ENCODE measurements around the gene CCL4. TPM values are rescaled to one million over a fixed set of nuclear protein-coding genes. Genes with fewer than 3 reads are reported as not detected.
"Not testable (repeated sequence)": the region's sequence is repeated elsewhere in the genome, so short reads cannot be mapped to it uniquely, and the experiment has no call there.

Gene CCL4
- total and polyA plus RNA-seq, 5 experiments from 2014 or later: 2.9 to 219 (median 3.9) TPM

GRCh38 chr17:36108265-36108664 is 4.6 kb downstream of the CCL4 start:
- ATAC-seq, H3K36me3 Mint-ChIP-seq, H3K9me3 Mint-ChIP-seq, H3K4me3 Mint-ChIP-seq, POLR2A ChIA-PET, DNase-seq: not testable (repeated sequence)
- peak overlapping the region in 1 of 10 donors; percentile 38 for H3K27ac Mint-ChIP-seq
- H3K27me3 Mint-ChIP-seq: peaks cover 3 to 34% (median 22%) of the 10 kb centered on the region in 5 donors
- H3K4me1 Mint-ChIP-seq: peaks cover 0 to 50% (median 3%) of the 10 kb centered on the region in 4 donors

- no peak for ATAC-seq
- Mint-ChIP-seq H3K4me1 (peaks cover 0 to 26% (median 0%) of the 10 kb centered on the region in 4 donors), H3K4me3 (no peak overlapping the region), H3K27me3 (peaks cover 2 to 14% (median 6%) of the 10 kb centered on the region in 5 donors), H3K27ac (no peak overlapping the region), H3K36me3 (no peaks in the 10 kb centered on the region), H3K9me3 (peaks cover 0 to 7% (median 0%) of the 10 kb centered on the region in 9 donors)
- POLR2A ChIA-PET: no interaction called here
- DNase-seq: no peak
Observed at GRCh38 chr17:36111068-36111490, 7.5 kb downstream of the CCL4 start.

GRCh38 chr17:36112572-36112971 is 8.9 kb downstream of the CCL4 start:
- Mint-ChIP-seq H3K4me3 (no peak overlapping the region), H3K27me3 (peaks cover 0 to 11% (median 2%) of the 10 kb centered on the region in 5 donors), H3K4me1 (peaks cover 0 to 14% (median 0%) of the 10 kb centered on the region in 4 donors), H3K9me3 (peaks cover 0 to 7% (median 0%) of the 10 kb centered on the region in 9 donors), H3K27ac (no peak overlapping the region), H3K36me3 (no peaks in the 10 kb centered on the region)
- POLR2A ChIA-PET: no interaction called here
- no peak for DNase-seq
- ATAC-seq: no peak

GRCh38 chr17:36113131-36113530 is 9.5 kb downstream of the CCL4 start:
- ATAC-seq, H3K27ac Mint-ChIP-seq, H3K9me3 Mint-ChIP-seq, DNase-seq, POLR2A ChIA-PET, H3K4me3 Mint-ChIP-seq, H3K36me3 Mint-ChIP-seq, H3K27me3 Mint-ChIP-seq: not testable (repeated sequence)
- H3K4me1 Mint-ChIP-seq: peaks cover 0 to 10% (median 0%) of the 10 kb centered on the region in 4 donors

GRCh38 chr17:36114971-36115648 is 11.5 kb downstream of the CCL4 start:
- DNase-seq, H3K4me3 Mint-ChIP-seq, H3K9me3 Mint-ChIP-seq, ATAC-seq, H3K36me3 Mint-ChIP-seq, POLR2A ChIA-PET, H3K27me3 Mint-ChIP-seq: not testable (repeated sequence)
- H3K27ac Mint-ChIP-seq: peak overlapping the region in 1 of 10 donors; percentile 13
- H3K4me1 Mint-ChIP-seq: peaks cover 0 to 15% (median 0%) of the 10 kb centered on the region in 4 donors

- ATAC-seq, H3K27me3 Mint-ChIP-seq, POLR2A ChIA-PET, H3K36me3 Mint-ChIP-seq, DNase-seq, H3K27ac Mint-ChIP-seq, H3K9me3 Mint-ChIP-seq: not testable (repeated sequence)
- Mint-ChIP-seq H3K4me3 (peak overlapping the region in 1 of 10 donors; percentile 58), H3K4me1 (peaks cover 0 to 11% (median 0%) of the 10 kb centered on the region in 4 donors)
Observed at GRCh38 chr17:36115649-36115977, 12.0 kb downstream of the CCL4 start.

GRCh38 chr17:36117505-36118382 is 14.1 kb downstream of the CCL4 start:
- POLR2A ChIA-PET: no interaction called here
- peak overlapping the region in 1 of 10 donors; percentile 62 for H3K4me3 Mint-ChIP-seq
- H3K27ac Mint-ChIP-seq: peak overlapping the region in 1 of 10 donors; percentile 15
- H3K9me3 Mint-ChIP-seq: peaks cover 0 to 4% (median 0%) of the 10 kb centered on the region in 9 donors
- peaks cover 0 to 8% (median 0%) of the 10 kb centered on the region in 4 donors for H3K4me1 Mint-ChIP-seq
- no peak for ATAC-seq
- no peak for DNase-seq
- H3K36me3 Mint-ChIP-seq: no peaks in the 10 kb centered on the region
- peaks cover 0 to 8% (median 6%) of the 10 kb centered on the region in 5 donors for H3K27me3 Mint-ChIP-seq

- no peaks in the 10 kb centered on the region for H3K36me3 Mint-ChIP-seq
- peak overlapping the region in 1 of 10 donors; percentile 12 for H3K27ac Mint-ChIP-seq
- POLR2A ChIA-PET: no interaction called here
- H3K4me3 Mint-ChIP-seq: peak overlapping the region in 1 of 10 donors; percentile 56
- peaks cover 0 to 8% (median 0%) of the 10 kb centered on the region in 4 donors for H3K4me1 Mint-ChIP-seq
- no peak for DNase-seq
- ATAC-seq: no peak
- H3K27me3 Mint-ChIP-seq: peaks cover 0 to 8% (median 6%) of the 10 kb centered on the region in 5 donors
- peaks cover 0 to 3% (median 0%) of the 10 kb centered on the region in 9 donors for H3K9me3 Mint-ChIP-seq
Observed at GRCh38 chr17:36118477-36119353, 15.1 kb downstream of the CCL4 start.

GRCh38 chr17:36120221-36120620 is 16.6 kb downstream of the CCL4 start:
- H3K27ac Mint-ChIP-seq: no peak overlapping the region

GRCh38 chr17:36121099-36121498 is 17.5 kb downstream of the CCL4 start:
- ATAC-seq, POLR2A ChIA-PET, H3K27ac Mint-ChIP-seq, H3K36me3 Mint-ChIP-seq, H3K27me3 Mint-ChIP-seq, DNase-seq, H3K4me3 Mint-ChIP-seq: not testable (repeated sequence)
- Mint-ChIP-seq H3K4me1 (peaks cover 0 to 10% (median 0%) of the 10 kb centered on the region in 4 donors), H3K9me3 (peaks cover 0 to 15% (median 8%) of the 10 kb centered on the region in 9 donors)

More at GRCh38 chr17:36120221-36120620, 16.6 kb downstream of the CCL4 start:
- peaks cover 0 to 7% (median 4%) of the 10 kb centered on the region in 5 donors for H3K27me3 Mint-ChIP-seq
- H3K4me1 Mint-ChIP-seq: peaks cover 0 to 8% (median 0%) of the 10 kb centered on the region in 4 donors
- no peaks in the 10 kb centered on the region for H3K36me3 Mint-ChIP-seq
- H3K4me3 Mint-ChIP-seq: no peak overlapping the region
- POLR2A ChIA-PET: no interaction called here
- no peak for ATAC-seq
- no peak for DNase-seq
- H3K9me3 Mint-ChIP-seq: peaks cover 0 to 6% (median under 1%) of the 10 kb centered on the region in 9 donors

GRCh38 chr17:36123431-36123830 is 19.8 kb downstream of the CCL4 start:
- Mint-ChIP-seq H3K4me3 (no peak overlapping the region), H3K36me3 (peaks cover 0 to 8% (median 4%) of the 10 kb centered on the region in 3 donors), H3K9me3 (peaks cover 0 to 27% (median 14%) of the 10 kb centered on the region in 9 donors), H3K4me1 (peaks cover 0 to 27% (median 4%) of the 10 kb centered on the region in 4 donors), H3K27ac (no peak overlapping the region), H3K27me3 (peaks cover 0 to 12% (median 6%) of the 10 kb centered on the region in 5 donors)
- POLR2A ChIA-PET: no interaction called here
- ATAC-seq (no peak), DNase-seq (no peak)

All from naive thymus-derived CD8-positive, alpha-beta T cell (primary cell).